GM12892 (cell line): ENCODE data around the gene PRRC2B.

Experiments
- POLR2AphosphoS5 ChIP-seq: IDR thresholded peaks from 2 replicates; pipeline ENCODE4 v1.6.1; 2011; ENCODE audit warnings: low read depth, low read length, control low read depth
- TAF1 ChIP-seq: IDR thresholded peaks from 2 replicates; pipeline ENCODE4 v1.6.1; 2011; ENCODE audit warnings: low read depth, mild to moderate bottlenecking, control low read depth, low read length, borderline replicate concordance

DNA sequence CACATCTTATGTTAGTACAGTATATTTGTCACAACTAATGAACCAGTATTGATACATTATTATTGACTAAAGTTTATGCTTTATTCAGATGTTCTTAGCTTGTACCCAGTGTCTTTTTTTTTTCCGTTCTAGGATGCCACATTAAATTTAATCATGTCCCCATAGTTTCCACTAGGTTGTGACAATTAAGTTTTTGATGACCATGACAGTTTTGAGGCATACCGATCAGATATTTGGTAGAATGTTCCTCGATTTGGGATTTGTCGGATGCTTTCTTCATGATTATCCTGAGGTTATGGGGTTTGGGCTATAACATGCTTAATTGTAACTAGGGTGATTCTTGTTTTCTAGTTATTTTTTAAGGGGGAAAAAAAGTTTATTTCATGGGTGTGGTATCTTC lies 22.6 kb downstream of the PRRC2B start:
- TF ChIP-seq TAF1 (no peak), POLR2AphosphoS5 (no peak)
